ENCODE results near the gene F8A2.
A peak's percentile ranks its signal among the peaks of the same experiment; 100 is the strongest.
"Not testable (repeated sequence)": the region's sequence is repeated elsewhere in the genome, so short reads cannot be mapped to it uniquely, and the experiment has no call there.

The F8A2 gene

GRCh38 chrX:155381843-155382528, at the start of gene F8A2:
F8A2 (plus strand) TSS chrX:155382095; CDS start chrX:155382115, 20 bp downstream.
- H3K27me3 ChIP-seq (ENCODE audit: control insufficient read depth in 1 of 2, insufficient read depth in 2 of 2, low read length in 2 of 2); H3K9me3 ChIP-seq (ENCODE audit: low read length); H3K4me1 ChIP-seq (ENCODE audit: insufficient read depth, low read length); H3K36me3 ChIP-seq (ENCODE audit: insufficient read depth, low read length); H3K4me3 ChIP-seq (ENCODE audit: low read depth in 1 of 2, low read length in 2 of 2); H3K27ac ChIP-seq (ENCODE audit: low read depth, low read length); H3K9ac ChIP-seq (ENCODE audit: low read length): not testable (repeated sequence)

- Histone ChIP-seq H3K9me3 (ENCODE audit: low read length) (no peaks in the 10 kb centered on the region), H3K27ac (ENCODE audit: low read depth, low read length) (no peak overlapping the region), H3K4me3 (ENCODE audit: low read depth in 1 of 2, low read length in 2 of 2) (no peak overlapping the region), H3K27me3 (ENCODE audit: control insufficient read depth in 1 of 2, insufficient read depth in 2 of 2, low read length in 2 of 2) (no peaks in the 10 kb centered on the region), H3K36me3 (ENCODE audit: insufficient read depth, low read length) (no peaks in the 10 kb centered on the region), H3K4me1 (ENCODE audit: insufficient read depth, low read length) (no peaks in the 10 kb centered on the region), H3K9ac (ENCODE audit: low read length) (no peak overlapping the region)
Observed at GRCh38 chrX:155333544-155334100, 48.3 kb upstream of the F8A2 start.

GRCh38 chrX:155334486-155335336, 47.2 kb upstream of the F8A2 start, which contains the start of gene CLIC2:
CLIC2 (minus strand) TSS chrX:155334614; CDS start chrX:155334427, 187 bp downstream.
- Histone ChIP-seq H3K36me3 (ENCODE audit: insufficient read depth, low read length) (no peaks in the 10 kb centered on the region), H3K9ac (ENCODE audit: low read length) (no peak within 1 kb of the TSS)

GRCh38 chrX:155335337-155335712, 46.6 kb upstream of the F8A2 start:
- H3K36me3 ChIP-seq (ENCODE audit: insufficient read depth, low read length); H3K4me1 ChIP-seq (ENCODE audit: insufficient read depth, low read length); H3K27ac ChIP-seq (ENCODE audit: low read depth, low read length); H3K27me3 ChIP-seq (ENCODE audit: control insufficient read depth in 1 of 2, insufficient read depth in 2 of 2, low read length in 2 of 2); H3K9ac ChIP-seq (ENCODE audit: low read length); H3K9me3 ChIP-seq (ENCODE audit: low read length); H3K4me3 ChIP-seq (ENCODE audit: low read depth in 1 of 2, low read length in 2 of 2): not testable (repeated sequence)

More at GRCh38 chrX:155334486-155335336, 47.2 kb upstream of the F8A2 start, which contains the start of gene CLIC2:
- Histone ChIP-seq H3K4me1 (ENCODE audit: insufficient read depth, low read length) (no peaks in the 10 kb centered on the region), H3K27me3 (ENCODE audit: control insufficient read depth in 1 of 2, insufficient read depth in 2 of 2, low read length in 2 of 2) (no peaks in the 10 kb centered on the region), H3K9me3 (ENCODE audit: low read length) (no peaks in the 10 kb centered on the region), H3K4me3 (ENCODE audit: low read depth in 1 of 2, low read length in 2 of 2) (peak within 1 kb of the TSS in 1 of 2 donors; percentile 21), H3K27ac (ENCODE audit: low read depth, low read length) (no peak within 1 kb of the TSS)

GRCh38 chrX:155345689-155346088, 36.2 kb upstream of the F8A2 start:
- not testable (repeated sequence) for H3K27me3 ChIP-seq (ENCODE audit: control insufficient read depth in 1 of 2, insufficient read depth in 2 of 2, low read length in 2 of 2); H3K36me3 ChIP-seq (ENCODE audit: insufficient read depth, low read length); H3K27ac ChIP-seq (ENCODE audit: low read depth, low read length); H3K4me3 ChIP-seq (ENCODE audit: low read depth in 1 of 2, low read length in 2 of 2); H3K9me3 ChIP-seq (ENCODE audit: low read length); H3K9ac ChIP-seq (ENCODE audit: low read length); H3K4me1 ChIP-seq (ENCODE audit: insufficient read depth, low read length)

- not testable (repeated sequence) for H3K4me3 ChIP-seq (ENCODE audit: low read depth in 1 of 2, low read length in 2 of 2); H3K4me1 ChIP-seq (ENCODE audit: insufficient read depth, low read length); H3K27me3 ChIP-seq (ENCODE audit: control insufficient read depth in 1 of 2, insufficient read depth in 2 of 2, low read length in 2 of 2); H3K9ac ChIP-seq (ENCODE audit: low read length); H3K27ac ChIP-seq (ENCODE audit: low read depth, low read length); H3K36me3 ChIP-seq (ENCODE audit: insufficient read depth, low read length); H3K9me3 ChIP-seq (ENCODE audit: low read length)
Observed at GRCh38 chrX:155349448-155349847, 32.4 kb upstream of the F8A2 start.

GRCh38 chrX:155363712-155364111, 18.2 kb upstream of the F8A2 start:
- H3K27ac ChIP-seq (ENCODE audit: low read depth, low read length); H3K4me3 ChIP-seq (ENCODE audit: low read depth in 1 of 2, low read length in 2 of 2); H3K27me3 ChIP-seq (ENCODE audit: control insufficient read depth in 1 of 2, insufficient read depth in 2 of 2, low read length in 2 of 2); H3K4me1 ChIP-seq (ENCODE audit: insufficient read depth, low read length); H3K9ac ChIP-seq (ENCODE audit: low read length); H3K9me3 ChIP-seq (ENCODE audit: low read length); H3K36me3 ChIP-seq (ENCODE audit: insufficient read depth, low read length): not testable (repeated sequence)

GRCh38 chrX:155373777-155374458, 8.0 kb upstream of the F8A2 start:
- not testable (repeated sequence) for H3K27me3 ChIP-seq (ENCODE audit: control insufficient read depth in 1 of 2, insufficient read depth in 2 of 2, low read length in 2 of 2)

GRCh38 chrX:155379802-155380201, 2.1 kb upstream of the F8A2 start:
- H3K27me3 ChIP-seq (ENCODE audit: control insufficient read depth in 1 of 2, insufficient read depth in 2 of 2, low read length in 2 of 2); H3K27ac ChIP-seq (ENCODE audit: low read depth, low read length); H3K36me3 ChIP-seq (ENCODE audit: insufficient read depth, low read length); H3K9me3 ChIP-seq (ENCODE audit: low read length); H3K9ac ChIP-seq (ENCODE audit: low read length); H3K4me1 ChIP-seq (ENCODE audit: insufficient read depth, low read length); H3K4me3 ChIP-seq (ENCODE audit: low read depth in 1 of 2, low read length in 2 of 2): not testable (repeated sequence)

More at GRCh38 chrX:155373777-155374458, 8.0 kb upstream of the F8A2 start:
- not testable (repeated sequence) for H3K4me1 ChIP-seq (ENCODE audit: insufficient read depth, low read length); H3K27ac ChIP-seq (ENCODE audit: low read depth, low read length); H3K36me3 ChIP-seq (ENCODE audit: insufficient read depth, low read length); H3K9ac ChIP-seq (ENCODE audit: low read length); H3K9me3 ChIP-seq (ENCODE audit: low read length); H3K4me3 ChIP-seq (ENCODE audit: low read depth in 1 of 2, low read length in 2 of 2)

- H3K9ac ChIP-seq (ENCODE audit: low read length); H3K4me3 ChIP-seq (ENCODE audit: low read depth in 1 of 2, low read length in 2 of 2); H3K36me3 ChIP-seq (ENCODE audit: insufficient read depth, low read length); H3K27me3 ChIP-seq (ENCODE audit: control insufficient read depth in 1 of 2, insufficient read depth in 2 of 2, low read length in 2 of 2); H3K27ac ChIP-seq (ENCODE audit: low read depth, low read length); H3K9me3 ChIP-seq (ENCODE audit: low read length); H3K4me1 ChIP-seq (ENCODE audit: insufficient read depth, low read length): not testable (repeated sequence)
Observed at GRCh38 chrX:155382529-155382967, 653 bp downstream of the F8A2 start.

- Histone ChIP-seq H3K4me1 (ENCODE audit: insufficient read depth, low read length) (no peaks in the 10 kb centered on the region), H3K4me3 (ENCODE audit: low read depth in 1 of 2, low read length in 2 of 2) (no peak overlapping the region), H3K9ac (ENCODE audit: low read length) (no peak overlapping the region), H3K36me3 (ENCODE audit: insufficient read depth, low read length) (no peaks in the 10 kb centered on the region), H3K27me3 (ENCODE audit: control insufficient read depth in 1 of 2, insufficient read depth in 2 of 2, low read length in 2 of 2) (no peaks in the 10 kb centered on the region), H3K9me3 (ENCODE audit: low read length) (no peaks in the 10 kb centered on the region), H3K27ac (ENCODE audit: low read depth, low read length) (no peak overlapping the region)
Observed at GRCh38 chrX:155389634-155390033, 7.7 kb downstream of the F8A2 start.

Data from muscle layer of colon (tissue), 2 donors.